ENCODE measurements around the gene RPS4Y1.

RPS4Y1 gene

DNA sequence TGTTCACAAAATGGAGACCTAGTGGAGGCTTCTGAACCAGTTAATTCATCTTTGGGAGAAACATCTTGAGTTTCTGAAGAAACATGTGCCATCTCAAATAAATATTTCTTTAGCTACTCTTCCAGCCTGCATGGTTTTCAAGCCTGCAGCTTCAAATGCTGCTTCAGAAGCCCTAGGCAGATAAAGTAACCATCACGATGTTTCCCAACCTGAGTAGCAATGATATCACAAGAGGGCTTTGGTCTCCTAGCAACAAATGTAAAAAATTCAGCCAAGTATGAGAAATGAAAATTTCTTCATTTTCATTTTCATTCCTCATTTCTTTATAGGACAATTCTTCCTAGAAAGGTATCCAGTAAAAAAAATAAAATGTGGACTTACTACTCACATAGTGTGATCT is 42.2 kb downstream of the RPS4Y1 start:
- no peak for DNase-seq (ENCODE audit: low read depth)

DNA sequence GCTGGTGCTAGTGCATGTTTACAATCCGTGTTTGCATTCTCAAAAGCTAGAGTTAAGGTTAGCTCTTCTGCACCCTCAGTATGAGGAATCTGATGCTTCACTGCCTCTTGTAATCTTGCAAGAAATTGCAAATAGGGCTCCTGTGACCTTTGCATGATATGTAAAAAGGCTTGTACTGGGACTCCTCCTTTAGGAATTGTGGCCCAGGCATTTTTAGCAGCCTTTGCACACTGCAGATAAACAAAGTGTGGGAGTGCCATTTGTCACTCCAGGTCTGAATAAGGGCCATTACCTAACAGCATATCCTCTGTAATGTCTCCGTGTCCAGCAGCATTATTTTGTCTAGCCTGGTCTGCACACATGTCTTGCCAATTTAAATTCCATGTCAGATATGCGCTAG is 44.5 kb downstream of the RPS4Y1 start:
- no peak for DNase-seq (ENCODE audit: low read depth)

DNA sequence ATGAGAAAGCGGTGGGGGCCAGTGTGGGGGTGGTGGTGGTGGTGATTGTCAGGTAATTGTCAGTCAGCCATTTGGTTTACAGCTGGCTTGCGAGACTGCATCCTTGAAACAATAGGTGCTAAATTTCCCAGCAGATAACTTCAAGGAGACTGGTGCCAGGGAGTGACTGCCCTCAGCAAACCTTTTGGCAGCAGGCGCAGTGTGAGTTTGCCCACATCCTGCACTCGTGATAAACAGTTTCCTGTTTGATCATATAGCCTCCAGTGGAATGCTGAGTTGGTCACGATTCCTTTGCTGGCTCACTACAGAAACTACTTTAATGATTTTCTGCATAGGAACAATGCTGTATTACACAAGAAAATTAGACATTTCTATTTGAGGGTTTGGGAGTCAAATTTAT is 46.0 kb downstream of the RPS4Y1 start:
- no peak for DNase-seq (ENCODE audit: low read depth)

DNA sequence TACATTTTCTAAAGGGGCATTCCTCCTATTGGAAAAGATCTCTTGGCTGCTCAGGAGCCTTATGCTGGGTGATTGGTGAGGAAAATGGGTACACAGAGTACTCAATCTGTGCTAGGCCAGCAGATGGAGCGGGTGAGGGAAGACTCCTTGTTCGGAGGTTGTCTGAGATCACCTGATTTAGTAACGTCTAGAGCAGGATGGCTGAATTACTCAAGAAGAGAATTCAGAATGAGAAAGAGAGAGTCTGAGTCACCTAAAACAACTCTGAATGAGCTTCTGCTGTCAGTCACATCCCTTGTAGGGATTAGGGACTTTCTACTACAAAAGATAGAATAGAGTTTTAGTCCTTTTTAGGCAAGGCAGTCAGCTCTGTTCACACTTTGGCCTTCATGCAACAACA is 46.6 kb downstream of the RPS4Y1 start:
- DNase-seq (ENCODE audit: low read depth): no peak

DNA sequence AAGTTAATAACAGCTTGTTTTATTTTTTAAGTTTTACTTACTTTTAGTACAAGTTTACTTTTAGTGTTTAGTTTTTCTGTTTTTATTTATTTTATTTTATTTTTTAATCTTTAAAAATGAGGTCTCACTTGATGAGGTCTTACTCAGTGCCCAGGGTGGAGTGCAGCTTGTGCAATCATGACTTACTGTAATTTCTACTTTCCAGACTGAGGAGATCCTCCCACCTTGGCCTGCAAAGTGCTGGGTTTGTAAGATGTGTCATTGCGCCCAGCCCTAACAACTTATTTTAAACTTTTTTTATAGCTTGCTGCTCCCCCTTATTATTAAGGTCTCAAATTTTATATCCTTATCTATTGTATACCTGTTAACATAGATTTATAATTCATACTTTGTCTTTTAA is 52.1 kb downstream of the RPS4Y1 start:
- no peak for DNase-seq (ENCODE audit: low read depth)

DNA sequence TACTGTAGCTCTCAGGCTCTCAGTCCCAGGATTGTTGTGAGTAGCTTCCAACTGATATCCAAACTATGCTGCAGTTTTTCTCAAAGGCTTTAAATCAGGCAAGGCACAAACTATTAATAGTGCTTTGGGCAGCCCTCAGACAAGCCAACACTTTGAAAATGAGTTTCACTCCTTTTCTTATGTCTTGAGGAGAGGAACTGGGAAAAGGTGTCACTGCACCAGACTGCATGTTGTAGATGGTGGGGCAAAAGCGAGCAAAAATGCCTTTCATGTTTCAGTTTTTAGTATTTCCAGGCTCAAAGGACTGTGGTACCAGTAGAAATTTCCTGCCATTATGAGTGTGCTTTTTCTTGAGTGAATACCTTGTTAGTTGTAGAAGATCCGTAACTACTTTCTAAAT is 54.6 kb downstream of the RPS4Y1 start:
- DNase-seq (ENCODE audit: low read depth): no peak

DNA sequence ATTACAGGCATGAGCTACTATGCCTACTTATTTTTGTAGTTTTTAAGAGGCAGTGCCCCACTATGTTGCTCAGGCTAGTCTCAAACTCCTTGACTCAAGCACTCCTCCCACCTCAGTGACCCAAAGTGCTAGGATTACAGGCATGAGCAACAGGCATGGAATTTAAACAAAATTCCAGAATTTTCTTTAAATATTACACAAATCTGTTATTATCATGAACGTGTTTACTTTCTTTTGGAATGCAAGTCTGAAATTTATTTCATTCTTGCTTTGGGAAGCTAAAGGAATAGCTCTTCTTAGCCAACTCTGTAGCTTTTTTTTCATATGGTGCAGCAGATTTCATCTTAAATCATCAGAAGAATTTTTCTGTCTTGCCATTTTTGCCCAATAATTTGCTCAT is 66.0 kb downstream of the RPS4Y1 start:
- no peak for DNase-seq (ENCODE audit: low read depth)

DNA sequence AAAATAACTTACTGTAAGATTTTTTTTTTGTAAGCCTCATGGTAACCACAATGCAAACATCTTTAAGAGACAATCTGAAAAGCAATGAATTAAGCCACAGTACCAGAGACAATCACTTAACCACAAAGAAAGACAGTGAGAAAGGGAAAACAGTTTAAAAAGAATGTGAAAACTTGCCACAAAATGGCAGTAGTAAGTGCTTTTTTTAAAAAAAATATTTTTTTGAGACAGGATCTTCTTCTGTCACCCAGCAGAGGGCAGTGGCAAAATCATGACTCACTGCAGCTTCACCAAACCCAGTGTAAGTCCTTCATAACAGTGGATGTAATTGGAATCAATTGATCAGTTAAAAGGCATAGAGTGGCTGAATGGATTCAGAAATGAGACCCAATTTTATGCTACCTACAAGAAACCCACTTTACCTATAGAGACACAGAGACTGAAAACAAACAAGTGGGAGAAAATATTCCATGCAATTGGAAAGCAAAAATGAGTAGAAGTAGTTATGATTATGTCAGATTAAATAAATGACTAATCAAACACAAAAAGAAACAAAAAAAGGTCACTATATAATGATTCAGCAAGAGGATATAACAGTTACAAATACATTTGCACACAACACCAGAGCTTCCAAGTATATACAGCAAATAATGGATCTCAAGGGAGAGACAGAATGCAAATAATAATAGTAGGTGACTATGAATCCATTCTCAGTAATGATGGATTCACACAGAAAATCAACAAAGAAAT is 71.8 kb downstream of the RPS4Y1 start:
- DNase-seq (ENCODE audit: low read depth): no peak

All from activated T-cell treated with anti-CD3 and anti-CD28 coated beads for 24 hours (primary cell).